ENCODE results near the gene CLPSL1.

DNA sequence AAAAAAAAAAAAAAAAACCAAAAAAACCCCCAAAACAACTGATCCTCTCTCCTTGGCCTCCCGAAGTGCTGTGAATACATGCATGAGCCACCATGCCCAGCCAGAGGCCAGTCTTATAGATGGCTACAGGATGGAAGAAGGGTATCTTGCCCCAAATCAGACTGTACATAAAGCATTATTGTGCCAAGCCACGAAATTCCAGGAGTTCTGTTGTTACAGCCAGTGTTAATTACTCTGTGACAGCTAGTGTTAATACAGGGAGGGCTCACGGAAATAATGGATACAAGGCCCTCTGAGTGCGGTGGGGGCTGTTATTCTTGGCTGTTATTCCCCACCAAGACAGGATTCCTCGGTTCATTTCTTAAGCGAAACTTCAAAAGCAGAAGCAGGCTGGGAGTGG lies 5.8 kb upstream of the CLPSL1 start:
- TF ChIP-seq YY1 (IDR thresholded peaks at IDR 0.05; ENCODE audit: insufficient read depth, insufficient read length) (no peak), ZNF274 (IDR thresholded peaks at IDR 0.05; ENCODE audit: low read depth, low read length) (no peak), SUZ12 (IDR thresholded peaks at IDR 0.05; ENCODE audit: extremely low read depth, insufficient read depth, insufficient read length) (no peak)

Measured in NT2/D1 (cell line).